K562 (cell line): Measurements from ENCODE around the gene DSCAM. TPM values are rescaled to one million over a fixed set of nuclear protein-coding genes. Genes with fewer than 3 reads are reported as not detected.

ENCODE experiments used
- ATAC-seq: fragments of 200-7000 bp; cut with Tn5 transposase; 3 replicates; pipeline ENCODE4 v1.9.1; 2020; ENCODE audit warnings: moderate library complexity
- BruUV-seq: library from RNA; stranded (reverse); fragments of 400-500 nt; replicated peaks from 2 replicates; lab custom pipeline; 2021; lab: Mats Ljungman, UMichigan
- CTCF ChIA-PET: fragments of 300-600 bp; formaldehyde crosslinking; extraction: SDS; loops from one replicate; lab custom pipeline; 2021; ENCODE audit warnings: low intra/inter-chr PET ratio; lab: Yijun Ruan, JAX
- POLR2A ChIA-PET: fragments of 300-600, 350-650 bp; sonication (Branson Sonifier 250); formaldehyde crosslinking; extraction: SDS; loops from one replicate; lab custom pipeline; 2021; ENCODE audit warnings: antibody characterized with exemption, inconsistent platforms; lab: Yijun Ruan, JAX
- DNase-seq, 4 experiments: peaks; one replicate each; pipeline versions ENCODE4 v3.0.0 to v3.0.0-alpha.2; 2011 to 2018; ENCODE audit warnings: low spot score in 3 of 4, mixed read lengths in 3 of 4; ENCODE audit errors: extremely low read depth in 1 of 4
- FAIRE-seq: peaks from 2 replicates; lab custom pipeline; 2011; peaks lifted over from hg19 to GRCh38; lab: Jason Lieb, UNC
- H2AFZ ChIP-seq: 2 replicates; pipeline ENCODE4 v1.6.0; 2011; ENCODE audit warnings: low read depth, low read length, control low read depth, inconsistent platforms
- H3K27ac ChIP-seq: fragments of 200-600 bp; 3 replicates; pipeline ENCODE4 v1.8.0; 2011; ENCODE audit warnings: low read depth, mild to moderate bottlenecking, control low read depth, inconsistent platforms, low read length, moderate library complexity, mixed read lengths; ENCODE audit errors: extremely low read depth
- H3K27me3 ChIP-seq, 2 experiments: fragments of 300-600 bp in 1 of 2; 2 replicates in 1 of 2; 3 replicates in 1 of 2; pipeline versions ENCODE4 v1.6.0 to v1.8.0; 2011; ENCODE audit warnings: inconsistent platforms in 2 of 2, low read length in 2 of 2, mild to moderate bottlenecking in 1 of 2, mixed read lengths in 1 of 2, moderate library complexity in 1 of 2; ENCODE audit not compliant: control insufficient read depth in 2 of 2, insufficient read depth in 2 of 2
- H3K36me3 ChIP-seq: fragments of 300-600 bp; 3 replicates; pipeline ENCODE4 v1.8.0; 2011; ENCODE audit warnings: mild to moderate bottlenecking, low read length, inconsistent platforms; ENCODE audit not compliant: control insufficient read depth, insufficient read depth
- H3K4me1 ChIP-seq, 2 experiments: fragments of 200-600 bp in 1 of 2; replicated peaks in 1 of 2; 2 replicates in 1 of 2; 3 replicates in 1 of 2; pipeline versions ENCODE4 v1.5.1 to v1.8.0; 2011; ENCODE audit warnings: inconsistent platforms in 2 of 2, low read length in 2 of 2, mild to moderate bottlenecking in 1 of 2, mixed read lengths in 1 of 2, moderate library complexity in 1 of 2; ENCODE audit not compliant: control insufficient read depth in 2 of 2, insufficient read depth in 2 of 2
- H3K4me2 ChIP-seq: 2 replicates; pipeline ENCODE4 v1.6.1; 2011; ENCODE audit warnings: low read length, control low read depth, inconsistent platforms, mixed read lengths; ENCODE audit not compliant: insufficient read depth
- H3K4me3 ChIP-seq: fragments of 200-600 bp; sonication (generic), shearing (Covaris generic); 2 replicates; pipeline ENCODE4 v1.5.1; 2016; ENCODE audit warnings: control low read depth, inconsistent platforms
- H3K79me2 ChIP-seq: fragments of 200-600 bp; 3 replicates; pipeline ENCODE4 v1.8.0; 2011; ENCODE audit warnings: low read length, inconsistent platforms; ENCODE audit not compliant: control insufficient read depth, insufficient read depth
- H3K9ac ChIP-seq, 2 experiments: 2 replicates each; pipeline versions ENCODE4 v1.6.0 to v1.6.1; 2011; ENCODE audit warnings: low read depth in 2 of 2, low read length in 2 of 2, control low read depth in 1 of 2, inconsistent platforms in 1 of 2, mild to moderate bottlenecking in 1 of 2, mixed read lengths in 1 of 2; ENCODE audit not compliant: insufficient read depth in 1 of 2
- H3K9me1 ChIP-seq: one replicate; pipeline ENCODE4 v1.6.0; 2011; ENCODE audit warnings: inconsistent platforms, mild to moderate bottlenecking, low read length, moderate library complexity; ENCODE audit not compliant: control insufficient read depth, insufficient read depth
- H3K9me3 ChIP-seq: replicated peaks from 2 replicates; pipeline ENCODE4 v1.5.1; 2011; ENCODE audit warnings: low read depth, low read length, inconsistent platforms; ENCODE audit not compliant: control insufficient read depth, insufficient read depth
- H4K20me1 ChIP-seq: replicated peaks from 2 replicates; pipeline ENCODE4 v1.6.1; 2011; ENCODE audit warnings: low read length, inconsistent platforms, mixed read lengths; ENCODE audit not compliant: control insufficient read depth, insufficient read depth
- CBX2 ChIP-seq: fragments of 200-600 bp; sonication (generic); IDR thresholded peaks from one replicate; pipeline ENCODE4 v1.6.1; 2012; ENCODE audit warnings: mild to moderate bottlenecking, low read length, inconsistent platforms; ENCODE audit not compliant: insufficient read depth, poor library complexity, severe bottlenecking
- ETS2 ChIP-seq: IDR thresholded peaks from 2 replicates; pipeline ENCODE4 v1.6.1; 2016; ENCODE audit warnings: borderline replicate concordance, missing genetic modification characterization, mild to moderate bottlenecking, moderate library complexity, missing compliant biosample characterization; ENCODE audit not compliant: poor library complexity, severe bottlenecking
- HNRNPLL ChIP-seq: fragments of 200-400 bp; formaldehyde crosslinking; IDR thresholded peaks from 2 replicates; pipeline ENCODE4 v1.6.1; 2017; ENCODE audit warnings: low read length, low read depth, mild to moderate bottlenecking; ENCODE audit not compliant: poor library complexity, severe bottlenecking
- SIRT6 ChIP-seq: IDR thresholded peaks from one replicate; pipeline ENCODE4 v1.6.1; 2012; ENCODE audit warnings: low read depth, mild to moderate bottlenecking, control low read depth, inconsistent platforms, low read length, moderate library complexity
- ZNF408 ChIP-seq: fragments of 250-450 bp; sonication (Bioruptor Pico); IDR thresholded peaks from 2 replicates; pipeline ENCODE4 v1.4.0; 2020; ENCODE audit warnings: low read depth, mild to moderate bottlenecking, moderate library complexity
- ZNF444 ChIP-seq: fragments of 250-450 bp; sonication (Bioruptor Pico); IDR thresholded peaks from 2 replicates; pipeline ENCODE4 v1.4.0; 2020; ENCODE audit warnings: mild to moderate bottlenecking, moderate library complexity
- ZNF584 ChIP-seq: fragments of 200-800 bp; sonication (Bioruptor generic); IDR thresholded peaks from 2 replicates; pipeline ENCODE4 v1.6.1; 2016; ENCODE audit warnings: low read depth, mild to moderate bottlenecking, missing genetic modification characterization, missing compliant biosample characterization
- ZSCAN32 ChIP-seq: fragments of 450-650 bp; formaldehyde crosslinking; IDR thresholded peaks from 2 replicates; pipeline ENCODE4 v1.4.0; 2020; ENCODE audit warnings: mild to moderate bottlenecking, moderate library complexity
- WGBS: fragments of 100-300 bp; shearing (Covaris generic); methylation state at CpG from one replicate; pipeline ENCODE4 v1.1.6; 2016; ENCODE audit warnings: low coverage, mixed read lengths; ENCODE audit not compliant: insufficient coverage; ENCODE audit errors: missing lambda C conversion rate; 5-methylcytosine and 5-hydroxymethylcytosine counted together
- in situ Hi-C: fragments of 300-500 bp; cut with MboI; formaldehyde crosslinking; loops from 4 replicates; pipeline ENCODE4 v1.15.0; 2018; ENCODE audit warnings: inconsistent platforms, mixed read lengths
- intact Hi-C: fragments of 100-400 bp; cut with micrococcal nuclease; formaldehyde crosslinking; loops from 2 replicates; pipeline ENCODE4 v1.14.2; 2022
- polyA plus RNA-seq, 8 experiments: library from polyadenylated mRNA; depleted of rRNA in 4 of 8; stranded (reverse) in 5 of 8; unstranded in 3 of 8; fragments of >200 nt; fragmentation: Nextera tagmentation in 2 of 8; fragmentation: Illumina TruSeq in 1 of 8; extraction: Ambion mirVana in 2 of 8; extraction: Trizol in 1 of 8; gene quantifications; 2 replicates each; pipeline versions ENCODE4 v1.2.1 to v1.2.3, GENCODE V29; 2011 to 2014; ENCODE audit warnings: inconsistent platforms in 1 of 8, missing spikeins in 1 of 8
- total RNA-seq, 7 experiments: library from RNA; depleted of rRNA in 6 of 7; stranded (reverse); fragments of >200 nt in 6 of 7; fragmentation: Illumina TruSeq in 2 of 7; extraction: Trizol in 2 of 7; gene quantifications; 2 replicates each; pipeline versions ENCODE4 v1.2.1 to v1.2.3, GENCODE V29; 2011 to 2021; ENCODE audit warnings: low replicate concordance in 1 of 7
- TF ChIP-seq, protein P1 (sequence below): fragments of 250-450 bp; sonication (Bioruptor Pico); IDR thresholded peaks from 2 replicates; pipeline ENCODE4 v1.4.0; 2020; ENCODE audit warnings: mild to moderate bottlenecking
- TF ChIP-seq, protein P2 (sequence below): sonication (generic); formaldehyde crosslinking; IDR thresholded peaks from 2 replicates; pipeline ENCODE4 v1.9.0; 2022; ENCODE audit warnings: mild to moderate bottlenecking, missing genetic modification reagents
- TF ChIP-seq, protein P3 (sequence below), 2 experiments: IDR thresholded peaks in 1 of 2; conservative IDR thresholded peaks in 1 of 2; 2 replicates each; pipeline ENCODE4 v1.6.1; 2016; ENCODE audit warnings: low read depth in 2 of 2, mild to moderate bottlenecking in 1 of 2, missing compliant biosample characterization in 1 of 2, missing genetic modification characterization in 1 of 2, moderate library complexity in 1 of 2
- TF ChIP-seq, protein P4 (sequence below): sonication (generic); formaldehyde crosslinking; IDR thresholded peaks from 2 replicates; pipeline ENCODE4 v1.8.1; 2023; ENCODE audit warnings: mild to moderate bottlenecking, missing genetic modification reagents

Gene DSCAM
- total and polyA plus RNA-seq, 9 of the 15 experiments (the other 6 are each of a cell fraction or from before 2014, with no cell fraction given) = not detected

DNA sequence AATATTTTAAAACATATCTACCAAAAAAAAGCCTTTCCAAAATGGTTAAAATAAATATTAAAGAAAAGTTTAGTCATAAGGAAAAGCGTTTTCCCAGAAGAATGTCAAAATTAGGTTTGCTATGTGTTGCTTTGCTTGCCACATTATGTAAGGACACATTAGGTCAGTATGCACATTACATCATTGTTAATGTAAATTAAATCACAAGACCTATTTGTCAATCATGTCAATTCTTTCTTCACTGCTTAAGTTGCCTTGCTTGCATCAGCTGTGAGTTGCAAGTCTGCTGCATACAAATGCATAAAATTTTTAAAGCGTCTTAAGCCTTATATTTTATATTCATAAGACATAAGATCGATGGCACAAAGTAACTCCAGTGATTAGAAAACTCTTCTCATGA, 530.9 kb downstream of the DSCAM start:
- POLR2A ChIA-PET = no interaction called here

More for the DNA sequence above, 530.9 kb downstream of the DSCAM start:
- no peak for FAIRE-seq
- Histone ChIP-seq H3K27me3 (no peaks in the 10 kb centered on the region), H3K9me1 (no peaks in the 10 kb centered on the region), H3K4me3 (no peak overlapping the region), H3K27ac (no peak overlapping the region), H3K4me1 (no peaks in the 10 kb centered on the region), H2AFZ (no peak overlapping the region), H4K20me1 (no peaks in the 10 kb centered on the region), H3K4me2 (no peak overlapping the region), H3K36me3 (no peaks in the 10 kb centered on the region), H3K79me2 (no peaks in the 10 kb centered on the region), H3K9ac (no peak overlapping the region), H3K9me3 (no peaks in the 10 kb centered on the region)
- intact Hi-C loops (no loop called here), in situ Hi-C loops (no loop called here)
- BruUV-seq = no TSS peak
- no peak for ATAC-seq
- TF ChIP-seq ETS2 (tag) = no peak
- TF ChIP-seq, protein P1, sequence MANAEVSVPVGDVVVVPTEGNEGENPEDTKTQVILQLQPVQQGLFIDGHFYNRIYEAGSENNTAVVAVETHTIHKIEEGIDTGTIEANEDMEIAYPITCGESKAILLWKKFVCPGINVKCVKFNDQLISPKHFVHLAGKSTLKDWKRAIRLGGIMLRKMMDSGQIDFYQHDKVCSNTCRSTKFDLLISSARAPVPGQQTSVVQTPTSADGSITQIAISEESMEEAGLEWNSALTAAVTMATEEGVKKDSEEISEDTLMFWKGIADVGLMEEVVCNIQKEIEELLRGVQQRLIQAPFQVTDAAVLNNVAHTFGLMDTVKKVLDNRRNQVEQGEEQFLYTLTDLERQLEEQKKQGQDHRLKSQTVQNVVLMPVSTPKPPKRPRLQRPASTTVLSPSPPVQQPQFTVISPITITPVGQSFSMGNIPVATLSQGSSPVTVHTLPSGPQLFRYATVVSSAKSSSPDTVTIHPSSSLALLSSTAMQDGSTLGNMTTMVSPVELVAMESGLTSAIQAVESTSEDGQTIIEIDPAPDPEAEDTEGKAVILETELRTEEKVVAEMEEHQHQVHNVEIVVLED (CRISPR knock-in tag) = no peak
- no peak for TF ChIP-seq ZNF444
- TF ChIP-seq HNRNPLL = no peak
- TF ChIP-seq, protein P2, sequence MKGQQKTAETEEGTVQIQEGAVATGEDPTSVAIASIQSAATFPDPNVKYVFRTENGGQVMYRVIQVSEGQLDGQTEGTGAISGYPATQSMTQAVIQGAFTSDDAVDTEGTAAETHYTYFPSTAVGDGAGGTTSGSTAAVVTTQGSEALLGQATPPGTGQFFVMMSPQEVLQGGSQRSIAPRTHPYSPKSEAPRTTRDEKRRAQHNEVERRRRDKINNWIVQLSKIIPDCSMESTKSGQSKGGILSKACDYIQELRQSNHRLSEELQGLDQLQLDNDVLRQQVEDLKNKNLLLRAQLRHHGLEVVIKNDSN (CRISPR knock-in tag) = no peak
- no peak for TF ChIP-seq CBX2
- no peak for TF ChIP-seq SIRT6
- no peak for TF ChIP-seq ZNF408 (CRISPR knock-in tag)
- TF ChIP-seq, protein P3, sequence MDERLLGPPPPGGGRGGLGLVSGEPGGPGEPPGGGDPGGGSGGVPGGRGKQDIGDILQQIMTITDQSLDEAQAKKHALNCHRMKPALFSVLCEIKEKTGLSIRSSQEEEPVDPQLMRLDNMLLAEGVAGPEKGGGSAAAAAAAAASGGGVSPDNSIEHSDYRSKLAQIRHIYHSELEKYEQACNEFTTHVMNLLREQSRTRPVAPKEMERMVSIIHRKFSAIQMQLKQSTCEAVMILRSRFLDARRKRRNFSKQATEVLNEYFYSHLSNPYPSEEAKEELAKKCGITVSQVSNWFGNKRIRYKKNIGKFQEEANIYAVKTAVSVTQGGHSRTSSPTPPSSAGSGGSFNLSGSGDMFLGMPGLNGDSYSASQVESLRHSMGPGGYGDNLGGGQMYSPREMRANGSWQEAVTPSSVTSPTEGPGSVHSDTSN (CRISPR knock-in tag; IDR thresholded peaks at IDR 0.05; ENCODE audit: low read depth) = no peak
- TF ChIP-seq, protein P3 (tag; conservative IDR thresholded peaks at IDR 0.05; ENCODE audit: low read depth) = no peak
- TF ChIP-seq ZSCAN32 (CRISPR knock-in tag) = no peak
- no peak for TF ChIP-seq ZNF584 (CRISPR knock-in tag)
- TF ChIP-seq, protein P4, sequence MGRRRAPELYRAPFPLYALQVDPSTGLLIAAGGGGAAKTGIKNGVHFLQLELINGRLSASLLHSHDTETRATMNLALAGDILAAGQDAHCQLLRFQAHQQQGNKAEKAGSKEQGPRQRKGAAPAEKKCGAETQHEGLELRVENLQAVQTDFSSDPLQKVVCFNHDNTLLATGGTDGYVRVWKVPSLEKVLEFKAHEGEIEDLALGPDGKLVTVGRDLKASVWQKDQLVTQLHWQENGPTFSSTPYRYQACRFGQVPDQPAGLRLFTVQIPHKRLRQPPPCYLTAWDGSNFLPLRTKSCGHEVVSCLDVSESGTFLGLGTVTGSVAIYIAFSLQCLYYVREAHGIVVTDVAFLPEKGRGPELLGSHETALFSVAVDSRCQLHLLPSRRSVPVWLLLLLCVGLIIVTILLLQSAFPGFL = no peak
- CTCF ChIA-PET = no interaction called here
- 0% methylated on average over 3 of the region's 3 CpGs for WGBS
- DNase-seq = no peak
